ENCODE data around the gene PRKG1.
A peak's percentile ranks its signal among the peaks of the same experiment; 100 is the strongest.
"Not testable (repeated sequence)": the region's sequence is repeated elsewhere in the genome, so short reads cannot be mapped to it uniquely, and the experiment has no call there.

The PRKG1 gene

GRCh38 chr10:51688826-51689225 lies 614.5 kb downstream of the PRKG1 start:
- H3K36me3 Mint-ChIP-seq (ENCODE audit: insufficient read depth); DNase-seq (ENCODE audit: low spot score in 2 of 2); ATAC-seq (replicated peaks; ENCODE audit: extremely low read depth, poor library complexity, severe bottlenecking); H3K27ac Mint-ChIP-seq (ENCODE audit: low read depth); H3K4me1 Mint-ChIP-seq; H3K4me3 Mint-ChIP-seq; H3K27me3 Mint-ChIP-seq; H3K9me3 Mint-ChIP-seq: not testable (repeated sequence)

GRCh38 chr10:51689536-51689935 lies 615.2 kb downstream of the PRKG1 start:
- DNase-seq (ENCODE audit: low spot score in 2 of 2) (no peak), ATAC-seq (replicated peaks; ENCODE audit: extremely low read depth, poor library complexity, severe bottlenecking) (no peak)
- Mint-ChIP-seq H3K27ac (ENCODE audit: low read depth) (no peak overlapping the region), H3K4me3 (no peak overlapping the region), H3K36me3 (ENCODE audit: insufficient read depth) (no peaks in the 10 kb centered on the region), H3K4me1 (peaks cover under 1% of the 10 kb centered on the region), H3K27me3 (peaks cover 10% of the 10 kb centered on the region), H3K9me3 (no peaks in the 10 kb centered on the region)

GRCh38 chr10:51691135-51691534 lies 616.8 kb downstream of the PRKG1 start:
- H3K4me3 Mint-ChIP-seq: no peak overlapping the region
- H3K9me3 Mint-ChIP-seq: no peaks in the 10 kb centered on the region
- DNase-seq (ENCODE audit: low spot score in 2 of 2) (no peak), ATAC-seq (replicated peaks; ENCODE audit: extremely low read depth, poor library complexity, severe bottlenecking) (no peak)
- peaks cover 16% of the 10 kb centered on the region for H3K4me1 Mint-ChIP-seq
- H3K27me3 Mint-ChIP-seq: peaks cover 1% of the 10 kb centered on the region
- H3K27ac Mint-ChIP-seq (ENCODE audit: low read depth): no peak overlapping the region
- H3K36me3 Mint-ChIP-seq (ENCODE audit: insufficient read depth): no peaks in the 10 kb centered on the region

- no peaks in the 10 kb centered on the region for H3K9me3 Mint-ChIP-seq
Measured at GRCh38 chr10:51694086-51694768, 619.9 kb downstream of the PRKG1 start.

GRCh38 chr10:51696251-51696650 lies 622.0 kb downstream of the PRKG1 start:
- ATAC-seq (replicated peaks; ENCODE audit: extremely low read depth, poor library complexity, severe bottlenecking) (no peak), DNase-seq (ENCODE audit: low spot score in 2 of 2) (no peak)
- H3K4me1 Mint-ChIP-seq: peaks cover 46% of the 10 kb centered on the region
- no peaks in the 10 kb centered on the region for H3K9me3 Mint-ChIP-seq
- H3K36me3 Mint-ChIP-seq (ENCODE audit: insufficient read depth): peaks cover 18% of the 10 kb centered on the region
- H3K27ac Mint-ChIP-seq (ENCODE audit: low read depth): no peak overlapping the region
- peak overlapping the region; percentile 13 for H3K4me3 Mint-ChIP-seq
- H3K27me3 Mint-ChIP-seq: no peaks in the 10 kb centered on the region

More at GRCh38 chr10:51694086-51694768, 619.9 kb downstream of the PRKG1 start:
- Mint-ChIP-seq H3K36me3 (ENCODE audit: insufficient read depth) (peaks cover 11% of the 10 kb centered on the region), H3K27me3 (no peaks in the 10 kb centered on the region), H3K27ac (ENCODE audit: low read depth) (no peak overlapping the region), H3K4me3 (no peak overlapping the region), H3K4me1 (peaks cover 43% of the 10 kb centered on the region)
- DNase-seq (ENCODE audit: low spot score in 2 of 2) (no peak), ATAC-seq (replicated peaks; ENCODE audit: extremely low read depth, poor library complexity, severe bottlenecking) (no peak)

- no peak for ATAC-seq (replicated peaks; ENCODE audit: extremely low read depth, poor library complexity, severe bottlenecking)
- no peak for DNase-seq (ENCODE audit: low spot score in 2 of 2)
- Mint-ChIP-seq H3K4me1 (peaks cover 46% of the 10 kb centered on the region), H3K36me3 (ENCODE audit: insufficient read depth) (peaks cover 18% of the 10 kb centered on the region), H3K4me3 (peak overlapping the region; percentile 99), H3K27me3 (no peaks in the 10 kb centered on the region), H3K27ac (ENCODE audit: low read depth) (peak overlapping the region; percentile 99), H3K9me3 (no peaks in the 10 kb centered on the region)
Measured at GRCh38 chr10:51698473-51699063, 624.3 kb downstream of the PRKG1 start.

GRCh38 chr10:51699145-51699474 lies 624.8 kb downstream of the PRKG1 start:
- Mint-ChIP-seq H3K27me3 (no peaks in the 10 kb centered on the region), H3K9me3 (no peaks in the 10 kb centered on the region), H3K36me3 (ENCODE audit: insufficient read depth) (peaks cover 18% of the 10 kb centered on the region), H3K27ac (ENCODE audit: low read depth) (peak overlapping the region; percentile 99), H3K4me1 (peaks cover 46% of the 10 kb centered on the region), H3K4me3 (peak overlapping the region; percentile 99)
- ATAC-seq (replicated peaks; ENCODE audit: extremely low read depth, poor library complexity, severe bottlenecking) (peak; percentile 37), DNase-seq (ENCODE audit: low spot score in 2 of 2) (no peak)

- peak within 1 kb of the TSS; percentile 99 for H3K4me3 Mint-ChIP-seq
- peaks cover 18% of the 10 kb centered on the region for H3K36me3 Mint-ChIP-seq (ENCODE audit: insufficient read depth)
- H3K27me3 Mint-ChIP-seq: no peaks in the 10 kb centered on the region
- ATAC-seq (replicated peaks; ENCODE audit: extremely low read depth, poor library complexity, severe bottlenecking) (peak; percentile 91), DNase-seq (ENCODE audit: low spot score in 2 of 2) (peak; percentile 89 to 94)
- H3K9me3 Mint-ChIP-seq: no peaks in the 10 kb centered on the region
- peaks cover 45% of the 10 kb centered on the region for H3K4me1 Mint-ChIP-seq
- peak within 1 kb of the TSS; percentile 99 for H3K27ac Mint-ChIP-seq (ENCODE audit: low read depth)
Measured at GRCh38 chr10:51699475-51700227, 625.4 kb downstream of the PRKG1 start, which contains the start of gene CSTF2T. CSTF2T (minus strand) TSS chr10:51699595; CDS start chr10:51699549, 46 bp downstream.

GRCh38 chr10:51700228-51700817 lies 626.0 kb downstream of the PRKG1 start:
- H3K4me1 Mint-ChIP-seq: peaks cover 38% of the 10 kb centered on the region
- no peaks in the 10 kb centered on the region for H3K9me3 Mint-ChIP-seq
- peaks cover 18% of the 10 kb centered on the region for H3K36me3 Mint-ChIP-seq (ENCODE audit: insufficient read depth)
- H3K27me3 Mint-ChIP-seq: no peaks in the 10 kb centered on the region
- H3K27ac Mint-ChIP-seq (ENCODE audit: low read depth): peak overlapping the region; percentile 99
- DNase-seq (ENCODE audit: low spot score in 2 of 2) (no peak), ATAC-seq (replicated peaks; ENCODE audit: extremely low read depth, poor library complexity, severe bottlenecking) (no peak)
- peak overlapping the region; percentile 99 for H3K4me3 Mint-ChIP-seq

GRCh38 chr10:51705774-51706173 lies 631.5 kb downstream of the PRKG1 start:
- Mint-ChIP-seq H3K27ac (ENCODE audit: low read depth) (no peak overlapping the region), H3K27me3 (no peaks in the 10 kb centered on the region), H3K4me1 (peaks cover 10% of the 10 kb centered on the region), H3K4me3 (no peak overlapping the region), H3K9me3 (no peaks in the 10 kb centered on the region), H3K36me3 (ENCODE audit: insufficient read depth) (no peaks in the 10 kb centered on the region)
- DNase-seq (ENCODE audit: low spot score in 2 of 2): no peak
- ATAC-seq (replicated peaks; ENCODE audit: extremely low read depth, poor library complexity, severe bottlenecking): no peak

- Mint-ChIP-seq H3K9me3 (no peaks in the 10 kb centered on the region), H3K27ac (ENCODE audit: low read depth) (no peak overlapping the region), H3K36me3 (ENCODE audit: insufficient read depth) (no peaks in the 10 kb centered on the region), H3K4me3 (no peak overlapping the region), H3K4me1 (peaks cover 10% of the 10 kb centered on the region), H3K27me3 (no peaks in the 10 kb centered on the region)
- ATAC-seq (replicated peaks; ENCODE audit: extremely low read depth, poor library complexity, severe bottlenecking) (no peak), DNase-seq (ENCODE audit: low spot score in 2 of 2) (no peak)
Measured at GRCh38 chr10:51706225-51706624, 631.9 kb downstream of the PRKG1 start.

- Mint-ChIP-seq H3K36me3 (ENCODE audit: insufficient read depth) (no peaks in the 10 kb centered on the region), H3K4me1 (peaks cover 10% of the 10 kb centered on the region), H3K4me3 (no peak overlapping the region), H3K27ac (ENCODE audit: low read depth) (no peak overlapping the region), H3K9me3 (no peaks in the 10 kb centered on the region), H3K27me3 (no peaks in the 10 kb centered on the region)
- no peak for DNase-seq (ENCODE audit: low spot score in 2 of 2)
- ATAC-seq (replicated peaks; ENCODE audit: extremely low read depth, poor library complexity, severe bottlenecking): no peak
Measured at GRCh38 chr10:51707392-51707791, 633.1 kb downstream of the PRKG1 start.
